ENCODE data around the gene ETNPPL.

DNA sequence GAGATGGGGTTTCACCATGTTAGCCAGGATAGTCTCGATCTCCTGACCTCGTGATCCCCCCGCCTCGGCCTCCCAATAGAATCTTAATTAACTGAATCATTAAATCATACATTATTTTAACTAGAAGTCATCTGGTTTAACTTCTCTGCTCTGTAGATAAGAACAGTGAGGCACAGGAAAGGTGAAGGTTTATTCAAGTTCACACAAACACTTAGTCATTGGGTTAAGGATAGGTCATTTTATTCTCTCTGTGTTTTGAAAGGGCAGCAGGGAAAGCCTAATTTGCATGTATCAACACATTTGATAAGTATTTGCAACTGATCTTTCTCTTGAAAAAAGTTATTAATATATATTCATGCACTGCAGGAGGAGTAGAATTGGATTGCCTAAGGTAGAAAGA, 1.1 kb upstream of the ETNPPL start:
- TF ChIP-seq, protein P1, sequence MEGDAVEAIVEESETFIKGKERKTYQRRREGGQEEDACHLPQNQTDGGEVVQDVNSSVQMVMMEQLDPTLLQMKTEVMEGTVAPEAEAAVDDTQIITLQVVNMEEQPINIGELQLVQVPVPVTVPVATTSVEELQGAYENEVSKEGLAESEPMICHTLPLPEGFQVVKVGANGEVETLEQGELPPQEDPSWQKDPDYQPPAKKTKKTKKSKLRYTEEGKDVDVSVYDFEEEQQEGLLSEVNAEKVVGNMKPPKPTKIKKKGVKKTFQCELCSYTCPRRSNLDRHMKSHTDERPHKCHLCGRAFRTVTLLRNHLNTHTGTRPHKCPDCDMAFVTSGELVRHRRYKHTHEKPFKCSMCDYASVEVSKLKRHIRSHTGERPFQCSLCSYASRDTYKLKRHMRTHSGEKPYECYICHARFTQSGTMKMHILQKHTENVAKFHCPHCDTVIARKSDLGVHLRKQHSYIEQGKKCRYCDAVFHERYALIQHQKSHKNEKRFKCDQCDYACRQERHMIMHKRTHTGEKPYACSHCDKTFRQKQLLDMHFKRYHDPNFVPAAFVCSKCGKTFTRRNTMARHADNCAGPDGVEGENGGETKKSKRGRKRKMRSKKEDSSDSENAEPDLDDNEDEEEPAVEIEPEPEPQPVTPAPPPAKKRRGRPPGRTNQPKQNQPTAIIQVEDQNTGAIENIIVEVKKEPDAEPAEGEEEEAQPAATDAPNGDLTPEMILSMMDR (IDR thresholded peaks at IDR 0.05) = no peak
- TF ChIP-seq ZFX (IDR thresholded peaks at IDR 0.05; ENCODE audit: borderline replicate concordance) = no peak
